ENCODE data around the gene HPCAL1. TPM values are rescaled to one million over a fixed set of nuclear protein-coding genes. Genes with fewer than 3 reads are reported as not detected.
A peak's percentile ranks its signal among the peaks of the same experiment; 100 is the strongest.

The HPCAL1 gene
- total and polyA plus RNA-seq, 2 donors (not counting 3 experiments of a cell fraction or from before 2014, with no cell fraction given), result 56.5 to 77.4 TPM

DNA sequence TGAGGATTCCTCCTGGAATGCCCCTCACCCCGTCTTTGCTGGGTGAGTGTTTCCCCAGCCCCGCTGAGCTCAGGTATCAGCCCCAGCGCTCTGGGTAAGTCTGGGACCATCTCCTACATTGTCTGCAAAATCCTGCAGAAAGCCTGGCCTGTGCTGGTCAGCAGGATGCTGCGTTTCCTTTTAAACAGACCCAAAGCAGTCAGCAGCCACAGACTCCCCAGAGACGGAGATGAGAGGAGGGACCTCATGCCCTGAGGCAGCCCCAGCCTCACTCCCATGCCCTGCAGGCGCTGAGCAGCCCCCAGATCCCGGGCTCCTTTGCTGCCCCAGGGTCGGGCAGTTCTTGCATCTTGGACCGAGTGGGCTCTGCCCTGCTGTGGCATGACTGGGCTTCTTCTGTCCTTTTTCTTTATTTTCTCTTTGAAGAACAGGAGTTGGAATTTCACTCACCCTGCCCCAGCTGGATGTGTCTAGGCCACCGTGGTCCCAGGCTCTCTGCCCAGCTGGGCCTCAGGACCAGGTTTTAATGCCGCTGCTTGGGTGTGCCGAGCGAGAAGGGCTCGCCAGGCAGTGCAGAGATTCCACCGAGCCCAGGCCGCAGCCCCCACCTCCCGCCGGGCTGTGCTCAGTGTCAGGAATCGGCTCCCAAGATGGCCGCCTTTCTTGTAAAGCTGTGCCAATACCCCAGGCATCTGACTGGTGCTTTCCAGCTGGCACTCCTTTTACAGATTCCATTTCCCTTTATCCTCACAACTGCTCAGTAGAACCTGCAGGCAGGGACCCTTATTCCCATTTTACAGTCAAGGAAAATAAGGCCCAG is 101.8 kb downstream of the HPCAL1 start:
- H3K9me1 ChIP-seq (replicated peaks; ENCODE audit: control insufficient read depth, extremely low read depth, insufficient read depth, low read length), result no peaks in the 10 kb centered on the region
- intact Hi-C loops (cut with micrococcal nuclease), result loop anchor here (1.0 kb wide), 2 partner anchors 74 to 100 kb away; no protein-coding TSS in a partner anchor
- BruUV-seq (replicated peaks), result no TSS peak
- H3K9me3 ChIP-seq (replicated peaks; ENCODE audit: control insufficient read depth, insufficient read depth, low read length), result no peaks in the 10 kb centered on the region
- dilution Hi-C loops (cut with MboI; ENCODE audit: extremely low pct_ligation_motif_present, low sequenced_read_pairs), result no loop called here
- no peaks in the 10 kb centered on the region for H4K20me1 ChIP-seq (replicated peaks; ENCODE audit: control insufficient read depth, extremely low read depth, insufficient read depth, low read length)
- H2AFZ ChIP-seq (ENCODE audit: low read depth, low read length), result no peak overlapping the region
- peaks cover 79% of the 10 kb centered on the region for H3K4me1 ChIP-seq (ENCODE audit: control insufficient read depth, extremely low read depth, insufficient read depth, low read length)
- peaks cover 1% of the 10 kb centered on the region for H3K79me2 ChIP-seq (ENCODE audit: control insufficient read depth, insufficient read depth, low read length)
- TF ChIP-seq, protein P1, sequence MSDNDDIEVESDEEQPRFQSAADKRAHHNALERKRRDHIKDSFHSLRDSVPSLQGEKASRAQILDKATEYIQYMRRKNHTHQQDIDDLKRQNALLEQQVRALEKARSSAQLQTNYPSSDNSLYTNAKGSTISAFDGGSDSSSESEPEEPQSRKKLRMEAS (IDR thresholded peaks at IDR 0.05; ENCODE audit: insufficient read depth, insufficient read length), result no peak
- TF ChIP-seq GATA2 (IDR thresholded peaks at IDR 0.05; ENCODE audit: insufficient read depth, insufficient read length, low read depth, low read length) (no peak), FOS (IDR thresholded peaks at IDR 0.05; ENCODE audit: borderline replicate concordance, insufficient read depth, low read length) (no peak), POLR2AphosphoS5 (IDR thresholded peaks at IDR 0.05; ENCODE audit: insufficient read depth, low read depth, low read length) (no peak), POLR2A (IDR thresholded peaks at IDR 0.05; ENCODE audit: low read depth, low read length) (no peak), EZH2 (IDR thresholded peaks at IDR 0.05; ENCODE audit: borderline replicate concordance, low read depth, low read length, severe bottlenecking) (no peak), MYC (IDR thresholded peaks at IDR 0.05; ENCODE audit: low read depth, low read length) (no peak), JUN (IDR thresholded peaks at IDR 0.05; ENCODE audit: borderline replicate concordance, insufficient read depth, insufficient read length, low read depth) (no peak)
- TF ChIP-seq, protein P2, sequence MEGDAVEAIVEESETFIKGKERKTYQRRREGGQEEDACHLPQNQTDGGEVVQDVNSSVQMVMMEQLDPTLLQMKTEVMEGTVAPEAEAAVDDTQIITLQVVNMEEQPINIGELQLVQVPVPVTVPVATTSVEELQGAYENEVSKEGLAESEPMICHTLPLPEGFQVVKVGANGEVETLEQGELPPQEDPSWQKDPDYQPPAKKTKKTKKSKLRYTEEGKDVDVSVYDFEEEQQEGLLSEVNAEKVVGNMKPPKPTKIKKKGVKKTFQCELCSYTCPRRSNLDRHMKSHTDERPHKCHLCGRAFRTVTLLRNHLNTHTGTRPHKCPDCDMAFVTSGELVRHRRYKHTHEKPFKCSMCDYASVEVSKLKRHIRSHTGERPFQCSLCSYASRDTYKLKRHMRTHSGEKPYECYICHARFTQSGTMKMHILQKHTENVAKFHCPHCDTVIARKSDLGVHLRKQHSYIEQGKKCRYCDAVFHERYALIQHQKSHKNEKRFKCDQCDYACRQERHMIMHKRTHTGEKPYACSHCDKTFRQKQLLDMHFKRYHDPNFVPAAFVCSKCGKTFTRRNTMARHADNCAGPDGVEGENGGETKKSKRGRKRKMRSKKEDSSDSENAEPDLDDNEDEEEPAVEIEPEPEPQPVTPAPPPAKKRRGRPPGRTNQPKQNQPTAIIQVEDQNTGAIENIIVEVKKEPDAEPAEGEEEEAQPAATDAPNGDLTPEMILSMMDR (IDR thresholded peaks at IDR 0.05; ENCODE audit: extremely low read depth in 1 of 2, insufficient read depth in 1 of 2, low read depth in 1 of 2, low read length in 2 of 2), result no peak
- DNase-seq (ENCODE audit: low read depth, low spot score) (no peak), FAIRE-seq (peak; percentile 18)
- H3K9ac ChIP-seq (replicated peaks; ENCODE audit: extremely low read depth, insufficient read depth, low read length), result peak overlapping the region; percentile 54
- POLR2A ChIA-PET, result no interaction called here
- peak overlapping the region; percentile 1 for H3K4me2 ChIP-seq (ENCODE audit: insufficient read depth, low read length)
- CTCF ChIA-PET, result interaction anchor here (0.9 to 7.7 kb wide), 7 partner anchors 22 to 279 kb away, joined by 3 to 212 read pairs (median 6); partner anchors contain the start of gene HPCAL1
- H3K4me3 ChIP-seq (replicated peaks in 1 of 3; ENCODE audit: insufficient read depth in 1 of 3, low read depth in 1 of 3, low read length in 3 of 3), result no peak overlapping the region
- peak overlapping the region; percentile 74 for H3K27ac ChIP-seq (ENCODE audit: insufficient read depth, low read depth, low read length)
- peaks cover 0 to 3% of the 10 kb centered on the region in 2 experiments for H3K36me3 ChIP-seq (ENCODE audit: control insufficient read depth in 2 of 2, extremely low read depth in 1 of 2, insufficient read depth in 2 of 2, low read length in 2 of 2)
- no peaks in the 10 kb centered on the region for H3K27me3 ChIP-seq (ENCODE audit: control insufficient read depth in 2 of 2, insufficient read depth in 2 of 2, low read length in 2 of 2)

Data from endothelial cell of umbilical vein (primary cell).